Activated naive CD4-positive, alpha-beta T cell treated with anti-CD3 and anti-CD28 coated beads, Interleukin-2, amount 50 U/mL, for 16 hours (primary cell): ENCODE results near the gene ZNF30.
A peak's percentile ranks its signal among the peaks of the same experiment; 100 is the strongest.
"Not testable (repeated sequence)": the region's sequence is repeated elsewhere in the genome, so short reads cannot be mapped to it uniquely, and the experiment has no call there.

Source experiments
- DNase-seq: peaks from one replicate; pipeline ENCODE4 v3.0.0-alpha.2; 2020

ZNF30 gene

GRCh38 chr19:34960940-34961679 is 34.4 kb downstream of the ZNF30 start:
- no peak for DNase-seq

DNA sequence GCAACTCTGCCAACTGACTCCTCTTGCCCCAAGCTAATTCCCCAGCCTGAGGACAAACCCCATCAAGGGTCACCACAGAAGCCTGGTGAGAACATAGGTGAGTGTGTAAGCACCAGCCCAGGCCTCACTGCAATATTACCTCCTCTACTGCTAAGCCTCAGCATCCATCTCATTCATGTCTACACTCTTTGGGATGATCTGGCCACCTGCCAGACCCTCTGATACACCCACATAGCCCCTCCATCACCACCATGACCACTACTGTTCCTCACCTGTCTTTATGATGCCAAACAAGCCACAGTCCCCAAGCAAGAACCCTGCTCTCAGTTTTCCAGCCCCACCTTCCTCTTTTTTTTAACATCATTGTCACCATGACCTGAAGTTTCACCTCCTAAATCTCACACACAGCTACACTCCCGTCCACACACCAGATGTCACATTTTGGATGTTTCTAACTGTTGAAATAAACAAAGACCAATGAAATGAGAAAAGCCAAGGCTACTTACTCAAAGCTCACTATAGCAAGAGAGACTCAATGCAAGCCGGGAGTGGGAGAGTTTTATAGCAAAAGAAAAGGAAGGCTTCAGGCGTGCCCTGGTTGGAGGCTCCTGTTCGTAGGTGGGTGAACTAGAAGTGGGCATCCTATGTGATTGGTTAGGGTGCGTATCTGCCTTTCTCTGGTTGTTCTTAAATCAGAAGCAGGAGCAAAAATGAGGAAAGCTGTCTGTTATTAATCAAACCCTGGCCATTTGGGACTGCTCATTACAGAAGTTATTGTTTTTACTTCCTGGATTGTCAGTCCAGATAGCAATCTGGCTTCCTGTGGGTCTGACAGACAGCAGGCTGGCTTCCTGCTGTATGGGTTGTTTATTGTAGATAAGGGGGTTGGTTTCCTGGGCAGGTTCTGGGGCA is 35.3 kb downstream of the ZNF30 start:
- no peak for DNase-seq

- DNase-seq, result no peak
Observed at GRCh38 chr19:34962687-34963572, 36.2 kb downstream of the ZNF30 start.

DNA sequence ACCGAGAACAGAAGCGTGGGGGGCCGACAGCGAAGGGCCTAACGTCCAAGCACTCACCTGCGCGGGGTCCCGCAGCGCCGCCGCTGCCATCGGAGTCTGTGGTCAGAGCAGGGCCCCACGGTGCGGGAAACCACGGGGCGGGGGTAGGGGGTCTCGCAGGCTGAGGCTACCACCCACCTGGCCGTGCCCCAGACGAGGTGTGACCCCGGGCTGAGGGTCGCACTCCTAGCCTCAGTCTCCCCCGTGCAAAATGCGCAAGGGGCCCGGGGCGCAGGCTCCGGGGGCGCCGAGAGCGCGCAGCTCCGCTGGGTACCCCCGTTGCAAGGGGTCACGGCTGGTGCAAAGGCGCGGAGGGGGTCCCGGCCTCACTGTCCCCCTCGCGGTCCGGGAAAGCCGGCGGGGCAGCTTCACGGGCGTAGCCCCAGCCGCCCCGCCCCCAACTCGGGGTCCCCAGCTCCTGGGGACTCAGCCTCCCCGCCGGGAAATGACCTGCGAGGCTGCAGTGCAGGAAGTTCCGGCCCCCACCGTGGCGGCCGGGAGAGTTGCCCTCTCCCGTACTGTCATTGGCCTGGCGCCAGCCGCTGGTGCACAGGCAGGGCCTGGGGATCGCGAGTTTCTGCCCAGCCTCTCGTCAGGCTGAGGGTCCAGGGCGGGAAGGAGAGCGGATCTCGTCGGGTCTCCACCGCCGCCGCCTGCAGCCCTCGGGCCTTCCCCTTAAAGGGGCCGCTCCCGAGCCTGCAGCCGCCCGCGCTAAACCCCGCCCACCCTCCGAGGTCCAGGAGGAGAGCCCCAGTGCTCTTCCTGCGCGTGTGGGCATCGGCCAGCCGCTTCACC is 37.1 kb downstream of the ZNF30 start, which contains the start of gene ZNF792:
ZNF792 (minus strand) TSS at position 657 of the 834 bp plus-strand sequence; CDS start at position 90, 567 bp downstream.
- peak; percentile 49 for DNase-seq

GRCh38 chr19:34964598-34964997 is 37.9 kb downstream of the ZNF30 start:
- no peak for DNase-seq

DNA sequence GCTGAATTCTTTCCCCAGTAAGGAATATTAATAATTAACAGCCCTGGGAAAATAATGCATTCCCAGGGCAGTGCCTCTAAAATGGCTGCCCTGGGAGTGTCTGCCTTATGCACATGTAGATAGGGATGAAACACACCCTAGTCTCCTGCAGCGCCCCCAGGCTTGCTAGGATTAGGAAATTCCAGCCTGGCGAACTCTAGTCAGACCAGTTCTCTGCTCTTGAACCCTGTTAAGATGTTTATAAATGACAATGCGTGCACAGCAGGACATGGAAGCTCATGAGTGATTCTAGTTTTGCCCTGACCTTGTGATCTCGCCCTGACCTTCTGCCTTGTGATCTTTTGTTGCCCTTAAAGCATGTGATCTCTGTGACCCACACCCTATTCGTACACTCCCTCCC is 38.8 kb downstream of the ZNF30 start:
- DNase-seq, result not testable (repeated sequence)

- no peak for DNase-seq
Observed at GRCh38 chr19:34967551-34967950, 40.8 kb downstream of the ZNF30 start.

DNA sequence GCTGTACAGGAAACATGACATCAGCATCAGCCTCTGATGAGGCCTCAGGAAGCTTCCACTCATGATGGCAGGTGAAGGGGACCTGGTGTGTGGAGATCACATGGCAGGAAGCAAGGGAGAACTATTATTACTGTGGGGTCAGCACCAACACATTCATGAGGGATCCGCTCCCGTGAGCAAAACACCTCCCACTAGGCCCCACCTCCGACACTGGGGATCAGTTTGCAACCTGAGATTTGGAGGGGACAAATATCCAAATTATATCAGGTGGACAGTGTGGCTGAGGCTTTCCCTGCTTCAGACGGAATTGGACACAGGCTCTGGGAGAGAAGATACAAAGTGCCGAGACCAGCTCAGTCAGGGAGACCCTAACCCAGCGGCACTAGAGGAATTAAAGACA is 43.0 kb downstream of the ZNF30 start:
- no peak for DNase-seq

- DNase-seq, result not testable (repeated sequence)
Observed at GRCh38 chr19:34970185-34970780, 43.6 kb downstream of the ZNF30 start.

DNA sequence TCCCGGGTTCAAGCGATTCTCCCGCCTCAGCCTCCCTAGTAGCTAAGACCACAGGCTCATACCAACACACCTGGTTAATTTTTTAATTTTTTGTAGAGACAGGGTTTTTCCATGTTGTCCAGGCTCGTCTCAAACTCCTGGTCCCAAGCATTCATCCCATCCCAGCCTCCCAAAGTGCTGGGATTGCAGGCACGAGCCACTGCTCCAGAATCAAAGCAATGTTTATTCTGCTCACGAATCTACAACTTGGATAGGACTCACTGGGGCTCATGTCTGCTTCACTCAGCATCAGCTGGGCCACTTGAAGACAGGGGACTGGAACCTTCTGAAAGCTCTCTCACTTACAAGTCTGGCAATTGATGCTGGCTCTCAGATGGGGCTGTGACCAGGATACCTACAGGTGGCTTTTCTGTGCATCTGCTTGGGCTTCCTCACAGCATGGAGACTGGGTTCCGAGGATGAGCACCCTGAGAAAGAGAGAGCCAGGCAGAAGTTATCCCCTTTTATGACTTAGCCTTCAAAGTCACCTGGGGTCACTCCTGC is 45.5 kb downstream of the ZNF30 start:
- DNase-seq, result no peak

DNA sequence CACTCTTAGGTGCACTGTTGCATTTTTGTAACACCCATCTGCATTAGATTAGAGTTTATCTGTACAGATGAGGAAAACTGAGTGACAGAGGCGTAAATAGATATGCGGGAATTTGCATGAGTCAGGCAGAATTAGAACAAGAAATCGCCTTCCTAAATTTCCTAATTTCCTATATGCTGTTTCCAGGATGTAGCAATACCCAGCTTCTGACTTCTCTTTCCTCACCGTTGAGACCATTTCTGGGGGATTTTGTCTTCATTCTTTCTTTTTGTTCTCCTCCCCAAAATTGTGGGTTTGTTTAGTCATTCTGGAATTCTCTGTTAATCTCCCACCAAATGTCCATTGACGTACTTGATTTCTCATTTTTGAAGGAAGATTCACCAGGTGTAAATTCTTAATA is 47.9 kb downstream of the ZNF30 start:
- DNase-seq, result no peak

DNA sequence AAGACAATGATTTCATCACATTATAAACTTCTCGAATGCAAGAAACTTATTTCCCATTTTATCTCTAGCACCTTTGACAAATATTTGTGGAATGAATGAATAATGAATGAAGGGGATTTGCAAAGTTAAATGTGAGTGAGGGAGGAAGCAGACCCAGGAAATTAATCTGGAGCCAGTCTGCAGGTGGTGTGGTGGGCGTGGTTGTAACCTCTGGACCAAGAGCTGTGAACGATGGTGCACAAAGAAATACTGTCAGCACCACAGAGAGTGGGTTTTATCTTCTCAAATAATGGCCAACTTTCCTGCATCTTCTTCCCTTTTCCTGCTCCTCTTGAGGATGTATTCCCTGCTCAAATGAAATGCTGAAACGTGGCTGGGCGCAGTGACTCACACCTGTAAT is 48.4 kb downstream of the ZNF30 start:
- no peak for DNase-seq

DNA sequence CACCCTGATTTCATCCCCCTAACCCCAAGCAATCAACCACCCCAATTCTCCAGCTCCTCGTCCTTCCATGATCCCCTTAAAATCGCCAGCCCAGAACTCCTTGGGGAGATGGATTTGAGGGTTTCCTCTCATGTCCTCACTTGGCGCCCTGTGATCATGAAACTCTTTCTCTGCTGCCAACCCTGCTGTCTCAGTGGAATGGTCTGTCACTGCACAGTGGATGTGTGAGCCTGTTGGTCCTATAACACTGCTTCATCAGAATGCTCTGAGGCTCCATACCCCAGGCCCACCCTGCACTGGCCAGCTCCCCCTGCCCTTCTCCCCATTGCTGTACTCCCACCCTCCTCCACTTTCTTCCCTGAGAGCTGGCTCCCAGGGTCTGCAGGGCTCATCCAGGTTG is 49.9 kb downstream of the ZNF30 start:
- DNase-seq, result no peak

DNA sequence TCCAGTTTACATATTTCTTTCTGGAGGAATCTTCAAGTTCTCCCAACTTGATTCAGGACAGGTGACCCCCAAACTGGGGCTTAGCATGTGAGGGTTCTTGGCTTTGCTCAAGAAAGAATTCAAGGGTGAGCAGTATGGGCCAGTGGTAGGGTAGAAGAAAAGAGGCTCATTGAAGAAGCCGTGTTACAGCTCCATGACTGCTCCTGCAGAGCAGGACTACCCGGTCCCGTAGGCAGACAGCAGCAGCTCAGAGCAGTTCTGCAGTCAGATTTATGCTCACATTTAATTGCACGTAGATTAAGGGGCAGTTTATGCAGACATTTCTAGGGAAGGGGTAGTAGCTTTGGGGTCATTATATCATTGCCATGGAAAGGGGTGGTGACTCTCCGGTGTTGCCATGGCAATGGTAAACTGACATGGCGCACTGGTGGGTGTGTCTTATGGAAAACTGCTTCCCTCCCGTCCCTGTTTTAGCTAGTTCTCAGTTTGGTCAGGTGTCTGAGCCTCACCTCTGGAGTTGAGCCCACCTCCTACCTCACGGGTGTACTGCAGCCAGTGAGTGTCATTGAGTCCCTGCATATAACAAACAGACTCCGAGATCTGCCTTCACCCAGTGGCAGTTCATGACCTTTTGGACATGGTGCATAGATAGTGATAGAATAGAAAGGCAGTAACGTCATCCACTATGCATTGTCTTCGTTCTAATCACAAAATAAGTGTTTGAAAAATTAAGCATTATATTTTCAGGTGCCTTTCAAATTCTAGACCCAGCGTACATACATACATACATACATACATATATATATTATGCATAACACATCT is 53.3 kb downstream of the ZNF30 start:
- DNase-seq, result no peak

- DNase-seq, result no peak
Observed at GRCh38 chr19:34982275-34982674, 55.6 kb downstream of the ZNF30 start.

DNA sequence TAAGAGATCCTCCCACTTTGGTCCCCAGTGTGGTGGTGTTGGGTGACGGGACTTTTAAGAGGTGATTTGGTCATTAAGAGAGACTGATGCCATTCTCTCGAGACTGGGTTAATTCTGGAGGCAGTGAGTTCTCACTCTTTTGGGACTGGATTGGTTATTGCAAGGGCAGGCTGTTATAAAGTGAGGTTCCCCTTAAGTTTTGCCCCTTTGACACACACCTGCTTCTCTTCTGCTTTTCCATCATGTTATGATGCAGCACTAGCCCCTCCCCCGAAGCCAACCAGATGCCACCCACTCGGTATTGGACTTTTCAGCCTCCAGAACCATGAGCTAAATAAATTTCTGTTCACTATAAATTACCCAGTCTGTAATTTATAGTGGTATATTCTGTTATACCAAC is 57.1 kb downstream of the ZNF30 start:
- DNase-seq, result no peak

DNA sequence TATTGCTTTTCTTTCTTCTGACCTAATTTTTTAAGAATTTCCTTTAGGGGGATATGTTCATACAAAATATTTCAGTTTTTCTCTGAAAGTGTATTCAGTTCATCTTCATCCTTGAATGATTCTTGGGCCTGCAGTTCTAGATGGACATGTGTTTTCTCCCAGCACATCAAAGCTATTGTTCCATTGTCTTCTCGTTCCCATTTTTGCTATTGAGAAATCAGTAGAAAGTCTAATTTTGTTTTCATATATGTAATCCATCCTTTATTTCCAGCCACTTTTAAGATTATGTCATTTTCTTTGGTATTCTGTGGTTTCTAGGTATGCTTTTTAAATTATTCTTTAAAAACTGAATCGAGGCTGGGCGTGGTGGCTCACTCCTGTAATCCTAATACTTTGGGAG is 57.6 kb downstream of the ZNF30 start:
- no peak for DNase-seq

GRCh38 chr19:34985249-34986022 is 58.7 kb downstream of the ZNF30 start:
- DNase-seq, result no peak

- no peak for DNase-seq
Observed at GRCh38 chr19:34988119-34988518, 61.4 kb downstream of the ZNF30 start.

- no peak for DNase-seq
Observed at GRCh38 chr19:34989298-34989697, 62.6 kb downstream of the ZNF30 start.
